K562 (cell line): ENCODE measurements around the gene VWA7. TPM values are rescaled to one million over a fixed set of nuclear protein-coding genes. Genes with fewer than 3 reads are reported as not detected.
A peak's percentile ranks its signal among the peaks of the same experiment; 100 is the strongest.

Source experiments
- DEAF1 ChIP-seq: fragments of 450-650 bp; formaldehyde crosslinking; IDR thresholded peaks from 2 replicates; pipeline ENCODE4 v1.4.0; 2020; ENCODE audit warnings: mild to moderate bottlenecking, moderate library complexity
- FIP1L1 ChIP-seq: fragments of 200-400 bp; formaldehyde crosslinking; IDR thresholded peaks from 2 replicates; pipeline ENCODE4 v1.6.1; 2018; ENCODE audit warnings: mild to moderate bottlenecking, low read depth, low read length; ENCODE audit not compliant: poor library complexity, severe bottlenecking
- KDM5B ChIP-seq: fragments of 200-600 bp; sonication (generic); IDR thresholded peaks from 2 replicates; pipeline ENCODE4 v1.6.1; 2012; ENCODE audit warnings: low read depth, mild to moderate bottlenecking, moderate library complexity, low read length, control low read depth, inconsistent platforms; ENCODE audit not compliant: insufficient replicate concordance
- MAX ChIP-seq: sonication (generic); formaldehyde crosslinking; IDR thresholded peaks from 2 replicates; pipeline ENCODE4 v1.9.0; 2022; ENCODE audit warnings: mild to moderate bottlenecking, missing genetic modification reagents
- MCM2 ChIP-seq: fragments of 450-650 bp; IDR thresholded peaks from 2 replicates; pipeline ENCODE4 v1.6.1; 2017; ENCODE audit warnings: low read depth, mild to moderate bottlenecking
- NFATC3 ChIP-seq: fragments of 450-650 bp; IDR thresholded peaks from 2 replicates; pipeline ENCODE4 v1.6.1; 2017; ENCODE audit warnings: mild to moderate bottlenecking
- NONO ChIP-seq, 2 experiments: fragments of 200-400 bp in 1 of 2; fragments of 450-650 bp in 1 of 2; formaldehyde crosslinking in 1 of 2; IDR thresholded peaks; 2 replicates each; pipeline ENCODE4 v1.6.1; 2017; ENCODE audit warnings: low read depth in 2 of 2, mild to moderate bottlenecking in 2 of 2, moderate library complexity in 2 of 2, low read length in 1 of 2
- PHF8 ChIP-seq: fragments of 200-600 bp; sonication (generic); IDR thresholded peaks from 2 replicates; pipeline ENCODE4 v1.6.1; 2012; ENCODE audit warnings: mixed run types, mild to moderate bottlenecking, inconsistent platforms, low read length, moderate library complexity, borderline replicate concordance
- RBBP5 ChIP-seq: fragments of 200-600 bp; sonication (generic); IDR thresholded peaks from 2 replicates; pipeline ENCODE4 v1.6.1; 2012; ENCODE audit warnings: borderline replicate concordance, mild to moderate bottlenecking, low read length, control low read depth, inconsistent platforms; ENCODE audit not compliant: insufficient read depth, poor library complexity, severe bottlenecking
- SIN3A ChIP-seq, 2 experiments: fragments of 150-350 bp in 1 of 2; IDR thresholded peaks; 2 replicates each; pipeline ENCODE4 v1.6.1; 2011 to 2016; ENCODE audit warnings: borderline replicate concordance in 2 of 2, low read depth in 2 of 2, low read length in 2 of 2, mild to moderate bottlenecking in 2 of 2, moderate library complexity in 2 of 2; ENCODE audit not compliant: control insufficient read depth in 1 of 2
- ZBTB17 ChIP-seq: fragments of 450-650 bp; formaldehyde crosslinking; IDR thresholded peaks from 2 replicates; pipeline ENCODE4 v1.4.0; 2020; ENCODE audit warnings: mild to moderate bottlenecking
- ZBTB26 ChIP-seq: fragments of 450-650 bp; formaldehyde crosslinking; IDR thresholded peaks from 2 replicates; pipeline ENCODE4 v1.4.0; 2022; ENCODE audit warnings: missing genetic modification characterization
- ZBTB43 ChIP-seq: sonication (generic); formaldehyde crosslinking; IDR thresholded peaks from 2 replicates; pipeline ENCODE4 v1.8.0; 2023; ENCODE audit warnings: mild to moderate bottlenecking, missing genetic modification reagents
- ZFPM2 ChIP-seq: fragments of 250-450 bp; sonication (Bioruptor Pico); IDR thresholded peaks from 2 replicates; pipeline ENCODE4 v1.5.1; 2022; ENCODE audit warnings: mild to moderate bottlenecking
- ZFX ChIP-seq: sonication (generic); formaldehyde crosslinking; IDR thresholded peaks from 2 replicates; pipeline ENCODE4 v1.8.0; 2022; ENCODE audit warnings: mild to moderate bottlenecking, missing genetic modification reagents, moderate library complexity
- ZNF511 ChIP-seq: sonication (generic); formaldehyde crosslinking; IDR thresholded peaks from 2 replicates; pipeline ENCODE4 v1.8.0; 2022; ENCODE audit warnings: mild to moderate bottlenecking, missing genetic modification reagents
- ZNF518B ChIP-seq: fragments of 250-450 bp; sonication (Bioruptor Pico); IDR thresholded peaks from 2 replicates; pipeline ENCODE4 v1.5.0; 2021; ENCODE audit warnings: mild to moderate bottlenecking, moderate library complexity
- ZNF830 ChIP-seq: fragments of 250-450 bp; sonication (Bioruptor Pico); IDR thresholded peaks from 2 replicates; pipeline ENCODE4 v1.5.0; 2021; ENCODE audit warnings: mild to moderate bottlenecking
- polyA plus RNA-seq, 8 experiments: library from polyadenylated mRNA; depleted of rRNA in 4 of 8; stranded (reverse) in 5 of 8; unstranded in 3 of 8; fragments of >200 nt; fragmentation: Nextera tagmentation in 2 of 8; fragmentation: Illumina TruSeq in 1 of 8; extraction: Ambion mirVana in 2 of 8; extraction: Trizol in 1 of 8; gene quantifications; 2 replicates each; pipeline versions ENCODE4 v1.2.1 to v1.2.3, GENCODE V29; 2011 to 2014; ENCODE audit warnings: inconsistent platforms in 1 of 8, missing spikeins in 1 of 8
- total RNA-seq, 7 experiments: library from RNA; depleted of rRNA in 6 of 7; stranded (reverse); fragments of >200 nt in 6 of 7; fragmentation: Illumina TruSeq in 2 of 7; extraction: Trizol in 2 of 7; gene quantifications; 2 replicates each; pipeline versions ENCODE4 v1.2.1 to v1.2.3, GENCODE V29; 2011 to 2021; ENCODE audit warnings: low replicate concordance in 1 of 7

VWA7 gene
- total and polyA plus RNA-seq, 9 of the 15 experiments (the other 6 are each of a cell fraction or from before 2014, with no cell fraction given) = 0.18 to 2.9 (median 0.95) TPM

GRCh38 chr6:31729979-31730630 lies 47.0 kb downstream of the VWA7 start (continued):
- TF ChIP-seq DEAF1 (CRISPR knock-in tag) (peak; percentile 96), NONO (IDR thresholded peaks at IDR 0.05; ENCODE audit: low read depth in 2 of 2, low read length in 1 of 2) (no peak), ZFPM2 (CRISPR knock-in tag) (peak; percentile 99), MAX (CRISPR knock-in tag) (peak; percentile 47; the same call in 1 of the 2 replicates), ZBTB26 (peak; percentile 97), SIN3A (IDR thresholded peaks at IDR 0.05; ENCODE audit: borderline replicate concordance in 2 of 2, control insufficient read depth in 1 of 2, low read depth in 2 of 2, low read length in 2 of 2) (peak in 1 of 2 experiments; percentile 93; a peak in 1 of 4 replicates), FIP1L1 (peak; percentile 98), ZNF511 (CRISPR knock-in tag) (no peak), MCM2 (no peak), ZFX (CRISPR knock-in tag) (no peak), ZNF518B (CRISPR knock-in tag) (peak; percentile 95), KDM5B (peak; percentile 78), PHF8 (peak; percentile 46; the same call in 1 of the 2 replicates), RBBP5 (peak; percentile 22), ZNF830 (CRISPR knock-in tag) (peak; percentile 100), ZBTB43 (peak; percentile 83), NFATC3 (peak; percentile 68), ZBTB17 (peak; percentile 95)
